Kidney epithelial cell (primary cell): ENCODE measurements around the gene KLF7. TPM values are rescaled to one million over a fixed set of nuclear protein-coding genes. Genes with fewer than 3 reads are reported as not detected.

Experiments
- DNase-seq: peaks from one replicate; pipeline ENCODE4 v3.0.0-alpha.2; 2010; ENCODE audit warnings: low read depth
- H3K27me3 ChIP-seq: 2 replicates; pipeline ENCODE4 v1.6.0; 2011; ENCODE audit warnings: low read length; ENCODE audit not compliant: control insufficient read depth, insufficient read depth
- H3K36me3 ChIP-seq: 2 replicates; pipeline ENCODE4 v1.5.1; 2011; ENCODE audit warnings: low read length; ENCODE audit not compliant: control insufficient read depth, insufficient read depth
- H3K4me3 ChIP-seq: 2 replicates; pipeline ENCODE4 v1.5.1; 2011; ENCODE audit warnings: low read depth, mild to moderate bottlenecking, control low read depth, low read length
- CTCF ChIP-seq: IDR thresholded peaks from 2 replicates; pipeline ENCODE4 v1.5.1; 2011; ENCODE audit warnings: mild to moderate bottlenecking, moderate library complexity, low read length, control low read depth, inconsistent platforms; ENCODE audit not compliant: insufficient read depth, poor library complexity, severe bottlenecking
- total RNA-seq: library from RNA; depleted of rRNA; stranded (reverse); fragments of >200 nt; gene quantifications from 2 replicates; pipeline ENCODE4 v1.2.3, GENCODE V29; 2015

The KLF7 gene
- total RNA-seq, 1 donor from 2014 or later = 58.7 TPM

DNA sequence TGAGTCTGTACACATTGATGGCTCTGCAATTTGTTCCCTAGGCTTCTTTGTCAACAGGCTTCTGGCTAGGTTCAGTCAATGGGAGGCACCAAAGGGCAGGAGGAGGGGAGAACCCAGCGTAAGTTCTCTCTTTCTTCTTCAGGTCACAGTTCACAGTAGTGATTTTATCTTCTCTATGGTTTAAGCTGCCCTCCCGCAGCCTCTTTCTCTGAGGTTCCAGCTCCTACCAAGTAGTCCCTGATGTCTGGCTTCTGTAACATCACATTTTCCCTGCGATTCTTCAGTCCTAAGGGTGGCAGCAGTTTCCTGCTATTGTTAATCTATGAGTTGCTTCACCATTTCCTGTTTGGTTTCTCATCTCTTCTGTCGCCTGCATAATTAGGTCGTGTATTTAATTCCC lies 119.0 kb downstream of the KLF7 start:
- Histone ChIP-seq H3K36me3 (no peaks in the 10 kb centered on the region), H3K4me3 (no peak overlapping the region), H3K27me3 (no peaks in the 10 kb centered on the region)
- no peak for DNase-seq
- no peak for TF ChIP-seq CTCF

- Histone ChIP-seq H3K4me3 (no peak overlapping the region), H3K27me3 (no peaks in the 10 kb centered on the region), H3K36me3 (no peaks in the 10 kb centered on the region)
- DNase-seq = no peak
- TF ChIP-seq CTCF = no peak
Observed at GRCh38 chr2:207045531-207045930, 120.2 kb downstream of the KLF7 start.

- Histone ChIP-seq H3K4me3 (no peak overlapping the region), H3K36me3 (no peaks in the 10 kb centered on the region), H3K27me3 (no peaks in the 10 kb centered on the region)
- TF ChIP-seq CTCF = no peak
- DNase-seq = no peak
Observed at GRCh38 chr2:207044379-207045362, 121.1 kb downstream of the KLF7 start.

DNA sequence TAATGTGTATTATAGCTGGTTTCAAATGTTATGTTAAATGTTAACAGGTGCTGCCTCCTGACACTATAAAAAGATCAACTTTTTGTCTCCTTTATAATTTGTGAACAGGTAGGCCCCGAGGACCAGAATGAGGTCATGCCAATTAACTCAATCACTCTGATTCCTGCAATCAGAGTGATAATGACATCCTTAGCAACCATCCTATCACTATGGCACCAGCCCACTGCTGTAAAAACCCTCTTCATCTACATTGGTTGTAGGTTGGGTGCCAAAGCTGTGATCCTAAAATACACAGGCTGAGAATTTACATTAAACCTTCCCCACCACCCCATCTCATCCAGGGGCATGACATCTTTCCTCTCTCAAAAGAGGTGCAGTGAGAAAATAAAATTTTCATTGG lies 122.9 kb downstream of the KLF7 start:
- no peaks in the 10 kb centered on the region for H3K27me3 ChIP-seq
- H3K36me3 ChIP-seq = no peaks in the 10 kb centered on the region
- DNase-seq = no peak
- no peak for TF ChIP-seq CTCF
- no peak overlapping the region for H3K4me3 ChIP-seq

DNA sequence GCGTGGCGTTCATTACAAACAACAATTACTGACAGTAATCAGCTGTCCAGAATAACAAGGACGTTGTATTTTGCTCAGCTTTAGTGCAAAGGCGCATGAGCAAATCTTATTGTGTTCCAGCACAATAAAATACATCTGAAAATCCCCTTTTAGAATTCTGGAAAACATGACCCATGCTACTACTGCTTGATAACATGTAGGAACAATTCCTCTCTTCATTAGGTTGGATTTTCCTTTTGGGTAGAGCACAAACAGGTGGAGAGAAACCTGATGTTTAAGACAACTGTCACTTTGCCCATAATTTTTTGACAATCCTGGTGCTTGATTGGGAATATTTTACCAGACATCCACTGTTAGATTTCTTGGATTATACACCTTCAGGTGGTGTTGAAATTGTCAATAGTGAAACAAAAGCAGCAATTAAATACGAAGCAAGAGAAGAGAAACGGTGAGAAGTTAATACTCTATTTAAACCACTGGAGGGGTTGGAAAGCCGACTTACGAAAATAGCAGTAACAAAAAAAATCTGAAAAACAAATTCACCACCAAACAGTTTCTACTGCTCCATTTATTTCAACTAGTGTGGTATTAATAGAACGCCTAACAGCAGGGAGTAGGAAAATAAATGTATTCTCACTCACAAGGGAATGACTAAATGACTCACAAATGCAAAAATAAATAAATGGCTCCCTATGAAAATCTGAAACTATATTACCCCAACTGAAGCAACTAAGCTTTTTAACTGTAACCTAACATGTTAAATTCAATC lies 123.8 kb downstream of the KLF7 start:
- no peaks in the 10 kb centered on the region for H3K27me3 ChIP-seq
- no peak for TF ChIP-seq CTCF
- no peak for DNase-seq
- no peaks in the 10 kb centered on the region for H3K36me3 ChIP-seq
- no peak overlapping the region for H3K4me3 ChIP-seq
